Embryonic facial prominence (tissue), 1 donor: ENCODE results near the gene LCN9.
"Not testable (repeated sequence)": the region's sequence is repeated elsewhere in the genome, so short reads cannot be mapped to it uniquely, and the experiment has no call there.

Experiments
- DNase-seq: peaks from one replicate; pipeline ENCODE4 v3.0.0-alpha.2; 2016; ENCODE audit errors: extremely low spot score

LCN9 gene, protein sequence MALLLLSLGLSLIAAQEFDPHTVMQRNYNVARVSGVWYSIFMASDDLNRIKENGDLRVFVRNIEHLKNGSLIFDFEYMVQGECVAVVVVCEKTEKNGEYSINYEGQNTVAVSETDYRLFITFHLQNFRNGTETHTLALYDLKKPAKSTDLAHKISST

DNA sequence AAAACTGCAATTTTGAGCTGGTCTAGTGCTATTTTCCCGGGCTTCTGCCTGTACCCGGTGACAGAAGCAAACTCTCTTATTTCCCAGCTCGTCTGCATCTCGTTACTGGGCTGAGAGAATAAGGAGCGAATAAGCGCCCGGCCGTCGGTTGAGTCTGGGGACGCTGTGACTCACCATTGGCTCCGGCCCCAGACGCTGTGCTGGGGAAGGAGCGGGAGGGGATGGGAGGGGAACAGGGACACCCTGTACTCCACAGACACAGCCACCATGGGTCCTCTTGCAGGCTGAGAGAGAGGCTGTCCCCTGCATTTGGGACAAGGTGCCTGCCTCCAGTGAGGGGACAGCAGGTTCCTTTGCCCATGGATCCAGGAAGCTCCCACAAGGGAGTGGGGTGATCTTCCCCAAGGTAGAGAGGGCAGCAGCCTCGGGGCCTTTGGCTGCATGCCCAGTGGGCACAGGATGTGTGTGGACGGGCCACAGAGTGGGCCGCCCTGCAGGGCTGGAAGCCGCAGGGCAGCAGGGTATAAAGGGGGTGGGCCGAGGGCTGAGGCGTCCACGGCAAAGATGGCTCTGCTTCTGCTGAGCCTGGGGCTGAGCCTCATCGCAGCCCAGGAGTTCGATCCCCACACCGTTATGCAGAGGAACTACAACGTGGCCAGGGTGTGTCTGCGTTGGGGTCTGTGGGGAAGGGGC is at the start of gene LCN9:
Gene LCN9 (plus strand): TSS at position 552 of the 693 bp plus-strand sequence. CDS start 13 bp downstream, at position 565.
- no peak for DNase-seq

DNA sequence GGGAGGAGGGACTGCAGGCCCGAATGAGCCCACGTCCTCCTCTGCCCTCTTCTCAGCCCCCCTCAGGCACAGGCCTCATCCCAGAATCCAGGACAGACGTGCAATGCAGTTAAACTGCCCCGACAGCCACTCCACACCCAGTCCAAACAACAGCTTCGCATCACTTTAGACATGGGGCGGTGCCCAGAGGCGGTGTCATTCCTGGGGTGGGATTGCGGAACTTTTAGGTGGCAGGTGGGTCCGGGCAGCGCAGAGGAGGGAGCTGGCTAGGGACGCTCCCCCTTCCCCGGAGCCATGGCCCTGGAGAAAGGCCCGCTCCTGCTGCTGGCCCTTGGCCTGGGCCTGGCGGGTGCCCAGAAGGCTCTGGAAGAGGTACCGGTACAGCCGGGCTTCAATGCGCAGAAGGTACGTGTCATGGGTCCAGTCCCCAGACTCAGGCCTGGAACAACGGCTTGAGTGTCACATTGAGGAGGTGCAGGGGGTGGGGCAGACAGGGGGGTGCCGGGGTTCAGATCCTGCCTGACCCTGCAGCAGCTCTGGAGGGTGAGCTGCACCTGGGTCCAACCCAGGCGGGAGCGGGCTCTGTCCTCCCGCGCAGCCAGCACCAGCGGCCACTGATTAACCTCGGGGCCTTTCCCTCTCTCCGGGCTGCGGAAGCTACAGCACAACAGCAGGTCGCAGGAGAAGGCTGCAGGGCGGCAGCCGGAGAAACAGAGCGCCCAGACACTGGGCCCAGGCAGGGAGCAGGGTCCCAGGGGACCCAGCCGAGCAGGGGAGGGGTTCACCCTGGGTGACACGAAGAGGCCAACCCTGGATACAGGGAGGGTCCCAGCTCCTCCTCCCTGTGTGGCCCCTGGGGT is 48.9 kb upstream of the LCN9 start:
- no peak for DNase-seq

DNA sequence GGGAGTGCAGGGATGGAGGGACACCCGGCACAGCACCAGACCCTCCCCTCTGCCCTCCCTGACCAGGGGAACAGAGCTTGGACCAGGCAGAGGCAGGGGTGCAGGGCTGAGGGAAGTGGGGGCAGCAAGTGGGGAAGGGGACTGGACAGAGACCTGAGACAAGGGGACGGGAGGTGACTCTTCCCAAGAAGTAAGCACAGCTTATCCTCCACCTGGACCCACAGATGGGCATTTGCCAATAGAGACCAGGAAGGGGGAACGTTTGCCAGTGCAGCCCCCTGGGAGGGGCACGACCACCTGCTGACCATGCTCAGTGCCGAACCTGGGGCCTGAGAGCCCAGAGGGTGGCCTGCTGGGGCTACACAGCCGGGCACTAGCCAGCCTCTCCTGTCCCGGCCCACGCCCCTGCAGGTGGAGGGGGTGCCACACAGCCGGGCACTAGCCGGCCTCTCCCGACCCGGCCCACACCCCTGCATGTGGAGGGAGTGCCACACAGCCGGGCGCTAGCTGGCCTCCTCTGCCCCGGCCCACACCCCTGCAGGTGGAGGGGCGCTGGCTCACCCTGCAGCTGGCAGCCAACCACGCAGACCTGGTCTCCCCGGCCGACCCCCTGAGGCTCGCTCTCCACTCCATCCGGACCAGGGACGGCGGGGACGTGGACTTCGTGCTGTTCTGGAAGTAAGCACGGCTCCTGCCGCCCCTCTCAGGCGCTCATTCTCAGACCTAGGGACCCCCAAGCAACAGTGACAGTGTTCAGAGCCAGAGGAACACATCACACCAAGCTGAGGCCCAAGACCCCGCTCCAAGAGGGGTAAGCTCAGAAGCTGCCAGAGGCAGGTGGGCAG is 48.1 kb upstream of the LCN9 start:
- DNase-seq, result no peak

DNA sequence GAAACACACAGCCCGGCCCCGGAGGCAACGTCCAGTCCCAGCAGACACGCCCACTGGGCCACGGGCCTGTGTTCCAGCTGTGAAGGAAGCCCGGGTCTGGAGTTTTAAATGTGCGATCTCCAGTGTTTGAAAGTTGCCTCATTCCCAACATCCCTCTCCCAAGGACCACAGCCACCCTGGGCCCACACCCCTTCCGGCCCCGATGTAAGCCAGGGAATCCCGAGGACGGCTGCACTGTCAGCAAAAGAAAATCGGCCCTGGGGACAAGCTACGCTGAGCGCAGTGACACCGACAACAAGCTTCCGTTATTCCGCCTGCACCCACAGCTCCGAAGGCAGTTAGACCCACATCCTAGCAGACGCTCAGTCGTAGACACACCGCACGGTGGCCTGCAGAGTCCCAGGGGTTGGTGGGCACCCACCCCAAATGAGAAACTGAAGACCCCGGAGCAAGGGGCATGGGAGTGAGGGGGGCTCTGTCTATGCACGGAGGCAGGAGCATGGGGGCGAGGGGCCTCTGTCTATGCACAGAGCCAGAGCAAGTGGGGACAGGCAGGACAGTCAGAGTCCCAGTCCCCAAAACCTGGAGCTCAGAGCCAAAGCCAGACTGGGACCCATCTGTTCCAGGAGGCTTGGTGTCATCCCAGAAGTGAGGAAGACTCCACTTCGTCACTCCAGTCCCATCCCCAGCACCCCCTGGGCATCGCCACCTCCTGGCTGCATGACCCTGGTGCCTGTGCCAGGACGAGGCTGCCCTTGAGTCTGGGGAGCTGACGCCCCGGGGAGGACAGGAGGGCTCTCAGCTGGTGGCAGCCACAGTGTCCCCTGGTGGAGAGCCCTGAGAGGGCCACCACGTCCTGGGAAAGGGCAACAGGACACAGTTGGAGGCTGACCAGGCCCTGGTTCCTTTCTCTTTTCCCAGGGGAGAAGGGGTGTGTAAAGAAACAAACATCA is 47.2 kb upstream of the LCN9 start:
- no peak for DNase-seq

DNA sequence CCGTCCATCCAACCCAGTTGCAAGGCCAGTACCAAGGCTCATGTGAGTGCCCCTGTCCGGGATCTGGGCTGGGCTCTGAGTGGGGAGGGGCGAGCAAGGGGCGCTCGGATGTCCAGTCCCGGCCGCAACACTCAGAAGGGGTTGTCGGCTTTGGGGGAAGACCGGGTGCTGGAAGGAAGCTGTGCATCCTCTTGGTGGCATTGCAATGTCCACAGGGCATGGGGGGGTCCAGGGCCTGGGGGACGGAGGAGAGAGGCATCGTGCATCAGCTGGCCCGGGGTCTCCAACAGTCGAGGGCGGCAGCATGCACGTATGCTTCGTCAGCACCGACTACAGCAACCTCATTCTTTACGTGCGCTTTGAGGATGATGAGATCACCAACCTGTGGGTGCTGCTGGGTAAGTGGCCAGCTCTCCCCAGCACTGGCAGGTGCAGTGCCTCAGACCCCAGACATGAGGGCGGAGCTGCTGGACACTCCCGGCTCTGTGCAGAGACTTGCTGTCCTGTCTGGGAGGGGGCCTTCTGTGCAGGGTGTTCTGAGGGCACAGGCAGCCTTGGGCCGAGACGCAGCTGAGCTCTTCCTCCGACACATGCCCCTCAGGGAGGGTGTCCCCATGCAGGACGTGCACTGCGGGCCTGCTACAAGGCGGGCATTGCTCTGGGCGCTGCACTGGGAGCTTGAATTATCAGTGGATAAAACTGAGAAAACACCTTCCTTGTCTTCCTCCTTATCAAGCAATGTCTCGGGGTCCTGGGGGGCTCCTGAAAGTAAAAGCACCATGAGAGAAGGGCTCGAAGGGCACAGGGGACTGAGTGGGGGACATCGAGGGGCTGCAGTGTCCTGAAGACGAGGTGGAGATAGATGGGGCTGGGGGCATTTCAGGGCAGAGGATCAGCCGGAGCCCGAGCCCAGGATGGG is 46.2 kb upstream of the LCN9 start:
- DNase-seq, result no peak

DNA sequence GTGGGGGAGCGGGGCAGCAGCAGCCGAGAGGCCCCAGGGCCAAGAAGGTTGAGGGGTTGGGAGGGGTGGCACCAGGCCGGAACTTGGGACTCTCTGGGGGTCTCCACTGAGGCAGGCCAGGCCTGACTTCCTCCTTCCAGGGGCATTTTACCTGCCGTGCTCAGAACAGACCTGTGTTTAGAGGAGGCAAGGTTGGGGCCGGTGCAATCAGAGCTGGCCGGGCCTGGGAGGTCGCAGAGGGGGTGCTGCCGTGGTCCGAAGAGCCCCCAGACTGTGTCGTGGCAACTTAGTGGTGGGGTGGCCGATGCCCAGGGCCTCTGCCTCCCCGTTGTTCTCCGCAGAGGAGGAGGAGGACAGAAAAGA is 45.6 kb upstream of the LCN9 start:
- no peak for DNase-seq

DNA sequence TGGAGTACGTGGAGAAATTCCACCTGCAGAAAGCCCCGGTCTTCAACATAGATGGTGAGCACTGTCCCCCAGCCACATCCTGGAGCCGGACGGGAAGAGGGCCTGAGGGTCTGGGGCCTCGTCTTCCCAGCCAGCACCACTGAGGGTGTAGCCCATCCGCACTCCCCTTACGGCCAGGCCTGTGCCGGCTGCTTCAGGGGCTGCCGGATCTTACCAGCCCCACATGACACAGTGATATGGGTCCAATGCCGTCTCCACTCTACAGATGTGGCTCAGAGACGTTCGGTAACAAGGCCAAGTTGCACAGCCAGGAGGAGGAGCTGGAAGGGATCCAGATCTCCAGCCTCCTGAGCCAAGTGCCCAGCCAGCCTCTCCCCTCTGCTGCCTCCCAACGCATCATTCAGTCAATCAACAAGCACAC is 45.1 kb upstream of the LCN9 start:
- DNase-seq, result no peak

DNA sequence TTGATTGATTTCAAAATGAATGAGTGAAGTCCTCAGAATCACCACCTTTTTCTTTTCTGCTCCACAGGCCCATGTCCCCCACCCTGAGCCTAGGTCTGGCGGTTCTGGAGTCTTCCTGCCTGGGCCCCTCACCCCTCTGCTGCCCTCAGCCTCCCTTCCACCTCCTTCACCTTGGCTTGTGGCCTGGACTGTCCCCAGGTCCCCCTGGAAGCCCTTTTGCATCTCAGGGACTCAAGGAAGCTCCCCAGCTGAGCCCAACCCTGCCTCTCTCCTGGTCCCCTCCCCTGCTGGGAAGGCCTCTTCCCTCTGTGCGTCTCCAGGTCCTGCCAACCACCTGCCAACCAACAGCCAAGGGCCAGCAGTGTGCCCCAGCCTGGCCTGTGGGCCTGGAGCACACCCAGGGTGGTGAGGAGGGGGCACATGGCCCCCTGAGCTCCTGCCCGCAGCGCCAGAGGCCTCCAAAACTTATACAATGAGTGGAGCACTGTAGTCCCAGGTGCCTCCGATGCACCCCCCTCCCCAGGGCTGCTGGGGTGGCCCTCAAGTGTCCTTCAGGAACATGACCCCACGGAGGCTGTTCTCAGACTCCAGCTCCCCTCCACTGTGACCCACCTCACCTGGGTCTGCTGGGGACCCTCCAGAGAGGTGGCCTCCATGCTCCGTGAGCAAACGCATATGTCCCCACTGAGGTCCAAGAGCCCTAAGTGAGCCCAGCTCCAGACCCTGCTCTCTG is 44.1 kb upstream of the LCN9 start:
- no peak for DNase-seq

DNA sequence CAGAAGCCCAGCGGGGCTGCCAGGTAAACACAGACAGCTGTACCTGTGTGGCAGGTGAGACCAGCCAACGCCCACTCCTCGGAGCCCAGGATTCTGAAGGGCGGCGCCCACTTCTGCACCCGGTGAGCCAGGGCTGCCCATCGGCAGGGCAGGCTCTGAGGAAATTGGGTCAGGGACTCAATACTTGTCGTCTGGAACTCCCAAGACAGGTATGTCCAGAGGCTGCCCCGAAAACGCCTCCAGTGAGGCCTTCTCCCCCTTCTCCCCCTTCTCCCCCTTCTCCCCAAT is 43.6 kb upstream of the LCN9 start:
- DNase-seq, result no peak

DNA sequence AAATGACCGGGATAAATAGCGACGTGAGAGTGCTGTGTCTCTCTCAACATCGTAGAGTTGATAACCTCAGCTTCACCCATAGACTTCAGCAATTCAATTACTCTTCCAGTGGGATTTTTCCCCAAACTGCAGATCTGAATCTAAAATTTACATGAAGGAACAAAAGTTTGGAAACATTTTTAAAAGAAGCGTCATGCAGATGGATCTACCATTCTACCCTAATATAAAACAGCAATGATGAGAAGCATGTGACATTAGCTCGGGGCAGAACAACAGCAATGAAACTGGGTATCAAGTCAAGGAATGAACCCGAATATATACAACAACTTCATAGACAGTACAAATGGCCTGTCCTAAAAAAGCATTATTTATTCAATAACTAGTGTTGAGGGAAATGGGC is 42.6 kb upstream of the LCN9 start:
- no peak for DNase-seq

DNA sequence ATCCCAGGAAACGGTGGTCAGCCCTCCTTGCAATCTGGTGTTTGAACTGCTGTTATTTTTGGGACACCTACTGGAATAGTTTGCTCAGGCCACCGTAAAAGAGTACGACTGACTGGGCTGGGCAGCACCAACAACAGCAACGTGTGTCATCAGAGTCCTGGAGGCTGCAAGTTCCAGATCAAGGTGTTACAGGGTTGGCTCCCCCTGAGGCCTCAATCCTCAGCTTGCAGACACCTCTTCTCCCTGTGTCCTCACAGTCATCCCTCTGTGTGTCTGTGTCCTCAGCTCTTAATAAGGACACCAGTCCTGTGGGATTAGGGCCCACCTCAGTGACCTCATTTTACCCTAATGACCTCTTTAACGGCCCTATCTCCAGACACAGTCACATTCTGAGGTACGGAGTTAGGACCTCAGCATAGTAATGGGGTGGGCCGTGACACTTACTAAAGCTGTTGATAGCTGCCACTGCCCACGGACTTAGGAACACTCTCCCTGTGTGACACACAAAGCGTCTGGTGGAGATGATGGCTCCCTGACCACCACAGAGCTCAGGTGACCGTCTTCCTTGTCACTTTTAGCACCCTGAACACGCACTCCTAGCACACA is 40.6 kb upstream of the LCN9 start:
- no peak for DNase-seq

DNA sequence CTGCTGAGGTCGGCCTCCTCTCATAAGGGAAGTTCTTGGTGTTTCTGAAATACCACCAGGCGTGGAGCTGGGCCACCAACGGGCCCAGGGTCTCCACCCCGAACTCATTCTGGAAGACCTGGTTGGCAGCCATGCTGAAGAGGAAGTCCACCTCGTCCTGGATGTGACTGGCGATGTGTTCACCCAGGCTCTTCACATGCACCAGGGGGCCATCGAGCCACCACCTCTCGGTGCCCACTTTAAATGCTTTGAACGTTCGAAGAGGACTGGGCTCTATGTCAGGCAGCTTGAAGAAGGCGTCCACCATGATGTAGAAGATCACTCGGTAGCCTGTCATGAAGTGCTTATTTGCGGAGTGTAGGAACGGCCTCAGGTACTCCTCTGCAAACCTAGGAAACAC is 38.8 kb upstream of the LCN9 start:
- DNase-seq, result no peak

DNA sequence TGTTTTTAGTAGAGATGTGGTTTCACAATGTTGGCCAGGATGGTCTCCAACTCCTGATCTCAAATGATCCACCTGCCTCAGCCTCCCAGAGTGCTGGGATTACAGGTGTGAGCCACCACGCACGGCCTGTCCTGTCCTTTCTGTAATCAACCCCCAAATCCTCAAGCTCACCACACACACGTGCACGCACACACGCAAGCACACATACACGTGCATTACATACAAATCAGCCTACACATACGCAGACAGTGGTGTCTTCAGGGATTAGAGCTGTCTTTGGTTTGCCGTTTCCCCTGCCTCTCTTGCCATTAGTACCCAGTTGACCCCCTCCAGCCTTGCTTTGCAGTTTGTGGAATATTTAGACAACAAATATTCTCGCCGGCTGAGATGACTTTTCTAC is 30.3 kb upstream of the LCN9 start:
- no peak for DNase-seq

DNA sequence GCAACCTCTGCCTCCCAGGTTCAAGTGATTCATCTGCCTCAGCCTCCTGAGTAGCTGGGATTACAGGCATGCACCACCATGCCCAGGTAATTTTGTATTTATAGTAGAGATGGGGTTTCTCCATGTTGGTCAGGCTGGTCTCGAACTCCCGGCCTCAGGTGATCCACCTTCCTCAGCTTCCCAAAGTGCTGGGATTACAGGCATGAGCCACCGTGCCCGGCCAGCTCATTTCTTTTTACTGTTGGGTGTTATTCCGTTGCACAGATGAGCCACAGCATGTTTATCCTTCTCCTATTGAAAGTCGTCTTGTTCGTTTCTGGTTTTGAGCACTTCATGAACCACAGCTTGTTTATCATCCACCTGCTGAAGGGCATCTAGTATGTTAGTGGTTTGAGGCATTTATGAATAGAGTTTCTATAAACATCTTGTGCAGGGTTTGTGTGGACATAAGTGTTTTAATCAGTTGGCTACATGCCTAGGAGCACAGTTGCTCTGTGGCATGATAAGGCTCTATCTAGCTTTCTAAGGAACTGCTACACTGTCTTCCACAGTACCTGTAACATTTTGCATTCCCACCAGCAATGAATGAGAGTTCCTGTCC is 26.1 kb upstream of the LCN9 start:
- not testable (repeated sequence) for DNase-seq

DNA sequence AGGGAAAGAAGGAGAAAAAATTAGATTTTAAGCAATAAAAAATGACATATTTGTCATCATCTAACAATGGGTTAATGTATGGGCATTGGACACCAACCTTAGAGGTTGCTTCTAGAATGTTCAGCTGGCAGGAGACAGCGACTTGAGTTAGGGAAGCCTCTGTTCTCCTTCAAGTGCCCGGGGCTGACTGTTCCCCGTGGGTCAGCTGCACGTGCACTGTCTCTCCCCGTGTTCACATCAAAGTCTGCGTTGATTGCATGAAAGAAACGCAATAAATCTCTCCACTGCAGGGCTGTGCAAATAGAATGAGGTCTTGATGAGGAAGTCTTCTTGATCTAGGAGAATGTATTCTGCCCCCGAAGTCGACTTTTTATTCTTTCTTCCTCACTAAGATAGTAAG is 23.9 kb upstream of the LCN9 start, which contains the start of gene GLT6D1:
Gene GLT6D1 (minus strand): TSS at position 345 of the 400 bp plus-strand sequence. CDS start 353 bp downstream, outside the sequence.
- DNase-seq, result no peak

DNA sequence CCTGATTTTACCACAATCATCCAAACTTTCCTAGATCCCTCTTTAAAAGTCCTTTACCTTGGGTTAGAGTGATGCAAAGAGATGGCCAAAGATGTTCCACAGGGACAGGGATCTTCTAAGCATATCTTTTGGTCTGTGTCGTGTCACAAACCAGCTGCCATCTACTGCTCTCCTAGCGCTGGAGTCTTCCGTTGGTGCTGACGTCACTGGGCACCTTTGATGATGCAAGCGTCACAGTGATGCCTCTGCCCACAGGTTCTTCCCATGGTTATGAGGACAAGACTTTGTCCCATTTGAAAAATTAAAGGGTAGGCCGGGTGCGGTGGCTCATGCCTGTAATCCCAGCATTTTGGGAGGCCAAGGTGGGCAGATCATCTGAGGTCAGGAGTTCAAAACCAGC is 22.1 kb upstream of the LCN9 start:
- no peak for DNase-seq

DNA sequence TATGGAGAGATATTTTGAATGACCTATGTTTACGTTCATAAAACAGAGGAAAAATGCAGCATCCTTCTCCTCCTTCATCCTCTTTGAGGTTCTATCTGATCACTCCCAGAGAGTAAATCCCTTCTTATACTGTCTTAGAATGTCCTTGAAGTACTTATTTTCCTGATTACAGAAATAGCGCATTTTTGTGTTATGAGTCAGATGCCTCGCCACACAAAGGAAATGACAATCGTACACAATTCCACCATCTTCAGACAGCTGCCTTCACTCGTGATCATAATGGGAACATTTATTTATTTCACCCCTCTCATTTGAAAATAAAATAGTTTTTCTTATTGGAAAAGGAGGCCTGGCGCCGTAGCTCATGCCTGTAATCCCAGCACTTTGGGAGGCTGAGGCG is 21.4 kb upstream of the LCN9 start:
- no peak for DNase-seq

DNA sequence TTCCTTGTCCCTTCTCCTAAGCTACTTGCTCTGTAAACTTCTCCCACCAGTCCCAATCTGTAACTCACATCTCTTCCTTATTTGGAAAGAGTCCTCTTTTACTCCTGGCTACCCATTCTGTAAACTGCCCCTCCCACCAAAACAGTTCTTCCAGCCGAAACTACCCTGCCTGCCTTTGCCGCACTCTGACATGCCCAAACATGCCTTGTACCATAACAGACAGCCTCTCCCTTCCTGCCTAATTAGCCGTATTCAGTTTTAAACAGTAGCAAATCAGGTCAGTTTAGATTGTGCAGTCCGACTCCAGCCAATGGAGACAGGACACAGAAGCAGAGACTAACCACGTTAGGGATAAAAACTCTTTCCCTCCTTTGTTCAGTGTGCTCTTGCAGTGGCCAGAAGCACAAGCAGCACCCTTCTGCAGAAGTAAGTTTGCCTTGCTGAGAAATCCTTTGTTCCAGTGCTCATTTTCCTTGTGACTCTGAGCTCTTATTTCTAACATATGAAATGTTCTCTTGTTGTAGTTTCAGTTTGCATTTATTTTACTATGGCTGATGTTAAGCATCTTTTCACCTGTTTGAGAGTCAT is 18.4 kb upstream of the LCN9 start:
- no peak for DNase-seq
